Activated CD4-positive, alpha-beta T cell treated with anti-CD3 and anti-CD28 coated beads for 48 hours (primary cell): ENCODE measurements around the gene SRSF12.
"Not testable (repeated sequence)": the region's sequence is repeated elsewhere in the genome, so short reads cannot be mapped to it uniquely, and the experiment has no call there.

Source experiments
- DNase-seq: peaks from one replicate; pipeline ENCODE4 v3.0.0-alpha.2; 2020

The SRSF12 gene

GRCh38 chr6:89069536-89070163 is 48.2 kb downstream of the SRSF12 start:
- DNase-seq = no peak

- DNase-seq = no peak
Observed at GRCh38 chr6:89068695-89069094, 49.2 kb downstream of the SRSF12 start.

GRCh38 chr6:89067796-89068195 is 50.1 kb downstream of the SRSF12 start:
- no peak for DNase-seq

GRCh38 chr6:89066940-89067646 is 50.8 kb downstream of the SRSF12 start:
- no peak for DNase-seq

GRCh38 chr6:89066121-89066520 is 51.8 kb downstream of the SRSF12 start:
- DNase-seq = not testable (repeated sequence)

GRCh38 chr6:89064931-89065330 is 52.9 kb downstream of the SRSF12 start:
- not testable (repeated sequence) for DNase-seq

- DNase-seq = no peak
Observed at GRCh38 chr6:89063881-89064280, 54.0 kb downstream of the SRSF12 start.

GRCh38 chr6:89059227-89059626 is 58.6 kb downstream of the SRSF12 start:
- DNase-seq = no peak

GRCh38 chr6:89058627-89059026 is 59.2 kb downstream of the SRSF12 start:
- no peak for DNase-seq

GRCh38 chr6:89057759-89058158 is 60.1 kb downstream of the SRSF12 start:
- no peak for DNase-seq

GRCh38 chr6:89054208-89054607 is 63.7 kb downstream of the SRSF12 start:
- DNase-seq = no peak

GRCh38 chr6:89051676-89052075 is 66.2 kb downstream of the SRSF12 start:
- no peak for DNase-seq

- no peak for DNase-seq
Observed at GRCh38 chr6:89050697-89051096, 67.2 kb downstream of the SRSF12 start.

- no peak for DNase-seq
Observed at GRCh38 chr6:89050155-89050554, 67.7 kb downstream of the SRSF12 start.

- DNase-seq = no peak
Observed at GRCh38 chr6:89048985-89049384, 68.9 kb downstream of the SRSF12 start.

- no peak for DNase-seq
Observed at GRCh38 chr6:89048288-89048923, 69.5 kb downstream of the SRSF12 start.

- DNase-seq = no peak
Observed at GRCh38 chr6:89047473-89047872, 70.4 kb downstream of the SRSF12 start.
